PC-3 (cell line): Measurements from ENCODE around the gene TMEM164. TPM values are rescaled to one million over a fixed set of nuclear protein-coding genes. Genes with fewer than 3 reads are reported as not detected.

ENCODE experiments used
- ATAC-seq: fragments of 200-7000 bp; cut with Tn5 transposase; 2 replicates; pipeline ENCODE4 v1.9.1; 2020; ENCODE audit warnings: mild to moderate bottlenecking, moderate library complexity
- BruUV-seq: library from RNA; stranded (reverse); fragments of 400-500 nt; replicated peaks from 2 replicates; lab custom pipeline; 2021; lab: Mats Ljungman, UMichigan
- CTCF ChIA-PET: fragments of 300-600 bp; sonication (Branson Sonifier 250); formaldehyde crosslinking; loops from one replicate; lab custom pipeline; 2022; ENCODE audit warnings: antibody characterized with exemption; lab: Charles Lee
- POLR2A ChIA-PET: fragments of 300-600 bp; sonication (Branson Sonifier 250); formaldehyde crosslinking; loops from one replicate; lab custom pipeline; 2022; ENCODE audit warnings: antibody characterized with exemption; ENCODE audit not compliant: unreplicated experiment; lab: Charles Lee
- DNase-seq: peaks from one replicate; pipeline ENCODE4 v3.0.0-alpha.2; 2015
- H2AFZ ChIP-seq: fragments of 300-600 bp; sonication (generic); 2 replicates; pipeline ENCODE4 v1.6.0; 2016; ENCODE audit warnings: antibody characterized with exemption, low read length
- H3F3A ChIP-seq: fragments of 300-600 bp; sonication (generic); one replicate; pipeline ENCODE4 v1.6.0; 2017; ENCODE audit warnings: antibody characterized with exemption, low read length, control low read depth, mild to moderate bottlenecking; ENCODE audit not compliant: unreplicated experiment
- H3K27ac ChIP-seq: fragments of 300-600 bp; sonication (generic); 2 replicates; pipeline ENCODE4 v1.5.1; 2016; ENCODE audit warnings: mild to moderate bottlenecking, low read length
- H3K27me3 ChIP-seq: fragments of 300-600 bp; sonication (generic); 2 replicates; pipeline ENCODE4 v1.6.1; 2016; ENCODE audit warnings: low read length, mixed read lengths
- H3K36me3 ChIP-seq: fragments of 300-600 bp; sonication (generic); 2 replicates; pipeline ENCODE4 v1.6.1; 2016; ENCODE audit warnings: low read depth, mixed run types, low read length, mixed read lengths
- H3K4me1 ChIP-seq: fragments of 300-600 bp; sonication (generic); 2 replicates; pipeline ENCODE4 v1.5.1; 2016; ENCODE audit warnings: low read length; ENCODE audit not compliant: insufficient read depth
- H3K4me2 ChIP-seq: fragments of 300-600 bp; sonication (generic); 2 replicates; pipeline ENCODE4 v1.6.0; 2016; ENCODE audit warnings: low read length
- H3K4me3 ChIP-seq: fragments of 300-600 bp; sonication (generic); 2 replicates; pipeline ENCODE4 v1.5.1; 2016; ENCODE audit warnings: mild to moderate bottlenecking, low read length, mixed read lengths
- H3K79me2 ChIP-seq: fragments of 300-600 bp; sonication (generic); 2 replicates; pipeline ENCODE4 v1.6.1; 2017; ENCODE audit warnings: low read length, mixed read lengths
- H3K9ac ChIP-seq: fragments of 300-600 bp; sonication (generic); 2 replicates; pipeline ENCODE4 v1.6.0; 2016; ENCODE audit warnings: mild to moderate bottlenecking, low read length
- H3K9me2 ChIP-seq: fragments of 300-600 bp; sonication (generic); replicated peaks from 2 replicates; pipeline ENCODE4 v1.6.1; 2016; ENCODE audit warnings: mixed run types, low read length, mixed read lengths
- H3K9me3 ChIP-seq: fragments of 300-600 bp; sonication (generic); 2 replicates; pipeline ENCODE4 v1.6.1; 2016; ENCODE audit warnings: low read length, mixed read lengths
- H4K20me1 ChIP-seq: fragments of 300-600 bp; sonication (generic); 2 replicates; pipeline ENCODE4 v1.6.1; 2016; ENCODE audit warnings: low read length, mixed read lengths
- CTCF ChIP-seq: fragments of 300-600 bp; sonication (generic); conservative IDR thresholded peaks from 2 replicates; pipeline ENCODE4 v1.5.1; 2017; ENCODE audit warnings: antibody characterized with exemption, low read depth, mild to moderate bottlenecking, low read length
- EZH2 ChIP-seq: fragments of 300-600 bp; sonication (generic); IDR thresholded peaks from one replicate; pipeline ENCODE4 v1.6.1; 2017; ENCODE audit warnings: antibody characterized with exemption, mild to moderate bottlenecking, low read length; ENCODE audit not compliant: unreplicated experiment
- EZH2phosphoT487 ChIP-seq: fragments of 300-600 bp; sonication (generic); IDR thresholded peaks from 2 replicates; pipeline ENCODE4 v1.6.1; 2018; ENCODE audit warnings: mild to moderate bottlenecking, antibody characterized with exemption, low read length, borderline replicate concordance
- intact Hi-C: fragments of 100-400 bp; cut with micrococcal nuclease; formaldehyde crosslinking; loops from 2 replicates; pipeline ENCODE4 v1.9.0; 2023
- total RNA-seq: library from RNA; depleted of rRNA; stranded (reverse); fragments of >200 nt; gene quantifications from 2 replicates; pipeline ENCODE4 v1.2.3, GENCODE V29; 2014

TMEM164 gene
- total RNA-seq, 1 experiment from 2014 or later, result 26.6 TPM

GRCh38 chrX:110133735-110134370 is 130.9 kb downstream of the TMEM164 start:
- POLR2A ChIA-PET, result interaction anchor here (0.6 kb wide), 1 partner anchor 597 kb away, joined by 3 read pairs; no protein-coding TSS in a partner anchor
- H3K9me3 ChIP-seq, result no peaks in the 10 kb centered on the region
- no peak for DNase-seq
- H3K4me3 ChIP-seq, result no peak overlapping the region
- intact Hi-C loops, result no loop called here
- H2AFZ ChIP-seq, result no peak overlapping the region
- H3K27ac ChIP-seq, result no peak overlapping the region
- CTCF ChIA-PET, result no interaction called here
- H3K9me2 ChIP-seq, result no peaks in the 10 kb centered on the region
- H3F3A ChIP-seq, result no peaks in the 10 kb centered on the region
- TF ChIP-seq EZH2, result no peak
- TF ChIP-seq EZH2phosphoT487, result no peak
- TF ChIP-seq CTCF, result no peak
- H4K20me1 ChIP-seq, result no peaks in the 10 kb centered on the region
- H3K9ac ChIP-seq, result no peak overlapping the region
- H3K4me1 ChIP-seq, result peaks cover 12% of the 10 kb centered on the region
- H3K4me2 ChIP-seq, result no peak overlapping the region
- H3K36me3 ChIP-seq, result no peaks in the 10 kb centered on the region; the same call in 1 of the 2 replicates
- no peaks in the 10 kb centered on the region for H3K27me3 ChIP-seq
- H3K79me2 ChIP-seq, result no peaks in the 10 kb centered on the region
- BruUV-seq, result no TSS peak
- no peak for ATAC-seq

- Histone ChIP-seq H3K27ac (no peak overlapping the region), H3K4me3 (no peak overlapping the region), H3K9me3 (no peaks in the 10 kb centered on the region), H3K4me2 (no peak overlapping the region), H3K9me2 (no peaks in the 10 kb centered on the region), H3K79me2 (no peaks in the 10 kb centered on the region), H4K20me1 (no peaks in the 10 kb centered on the region), H3K36me3 (no peaks in the 10 kb centered on the region; the same call in 1 of the 2 replicates), H2AFZ (no peak overlapping the region), H3K27me3 (no peaks in the 10 kb centered on the region), H3K9ac (no peak overlapping the region), H3K4me1 (peaks cover 12% of the 10 kb centered on the region), H3F3A (no peaks in the 10 kb centered on the region)
- no peak for TF ChIP-seq CTCF
- no peak for TF ChIP-seq EZH2
- TF ChIP-seq EZH2phosphoT487, result no peak
- intact Hi-C loops, result no loop called here
- CTCF ChIA-PET, result no interaction called here
- POLR2A ChIA-PET, result no interaction called here
- DNase-seq (no peak), ATAC-seq (no peak)
- BruUV-seq, result no TSS peak
These were observed 132.7 kb downstream of the TMEM164 start for GRCh38 chrX:110135618-110136017.

GRCh38 chrX:110136136-110136535 is 133.2 kb downstream of the TMEM164 start:
- no peaks in the 10 kb centered on the region for H3K9me2 ChIP-seq
- H3K79me2 ChIP-seq, result no peaks in the 10 kb centered on the region
- H3K27ac ChIP-seq, result no peak overlapping the region
- ChIA-PET POLR2A (no interaction called here), CTCF (no interaction called here)
- H3K4me1 ChIP-seq, result peaks cover 12% of the 10 kb centered on the region
- no peak overlapping the region for H3K4me2 ChIP-seq
- H3K9me3 ChIP-seq, result no peaks in the 10 kb centered on the region
- no TSS peak for BruUV-seq
- no peak overlapping the region for H3K4me3 ChIP-seq
- no peaks in the 10 kb centered on the region; the same call in 1 of the 2 replicates for H3K36me3 ChIP-seq
- H4K20me1 ChIP-seq, result no peaks in the 10 kb centered on the region
- no peak overlapping the region for H3K9ac ChIP-seq
- no peak for DNase-seq
- H3F3A ChIP-seq, result no peaks in the 10 kb centered on the region
- ATAC-seq, result no peak
- no peaks in the 10 kb centered on the region for H3K27me3 ChIP-seq
- TF ChIP-seq EZH2phosphoT487, result no peak
- intact Hi-C loops, result no loop called here
- H2AFZ ChIP-seq, result no peak overlapping the region
